Subcutaneous abdominal adipose tissue (tissue), 5 donors: ENCODE measurements around the gene NPFF.
A peak's percentile ranks its signal among the peaks of the same experiment; 100 is the strongest.

Source experiments
- H3K27ac ChIP-seq: one replicate; pipeline ENCODE4 v1.7.0; 2013; ENCODE audit warnings: low read depth, mild to moderate bottlenecking, inconsistent platforms, low read length, moderate library complexity
- H3K27me3 ChIP-seq, 5 donors: one replicate each; pipeline ENCODE4 v1.7.0; 2013; ENCODE audit warnings: low read length in 5 of 5, inconsistent platforms in 1 of 5; ENCODE audit not compliant: control insufficient read depth in 5 of 5, insufficient read depth in 4 of 5
- H3K36me3 ChIP-seq, 5 donors: one replicate each; pipeline ENCODE4 v1.7.0; 2013; ENCODE audit warnings: low read length in 5 of 5; ENCODE audit not compliant: control insufficient read depth in 5 of 5, insufficient read depth in 5 of 5
- H3K4me1 ChIP-seq, 5 donors: one replicate each; pipeline ENCODE4 v1.7.0; 2013; ENCODE audit warnings: low read length in 5 of 5, mild to moderate bottlenecking in 3 of 5, moderate library complexity in 1 of 5; ENCODE audit not compliant: control insufficient read depth in 5 of 5, insufficient read depth in 5 of 5
- H3K4me3 ChIP-seq, 5 donors: one replicate each; pipeline ENCODE4 v1.7.0; 2013; ENCODE audit warnings: low read length in 5 of 5, low read depth in 1 of 5
- H3K9ac ChIP-seq, 5 donors: one replicate each; pipeline ENCODE4 v1.7.0; 2013; ENCODE audit warnings: low read length in 5 of 5, mild to moderate bottlenecking in 4 of 5, moderate library complexity in 3 of 5
- H3K9me3 ChIP-seq, 5 donors: one replicate each; pipeline ENCODE4 v1.7.0; 2013; ENCODE audit warnings: low read length in 5 of 5; ENCODE audit not compliant: control insufficient read depth in 5 of 5
- donor health status: healthy.
- donor health status: healthy.
- donor health status: healthy.
- donor health status: healthy.
- donor health status: healthy.

Gene NPFF

GRCh38 chr12:53504004-53504920 is 3.0 kb downstream of the NPFF start:
- Histone ChIP-seq H3K4me1 (peaks cover 13 to 54% (median 49%) of the 10 kb centered on the region in 5 donors), H3K9me3 (no peaks in the 10 kb centered on the region), H3K27ac (no peak overlapping the region), H3K4me3 (no peak overlapping the region), H3K27me3 (no peaks in the 10 kb centered on the region), H3K9ac (peak overlapping the region in 2 of 5 donors; percentile 7 to 22), H3K36me3 (peaks cover 0 to 46% (median 38%) of the 10 kb centered on the region in 5 donors)

GRCh38 chr12:53502983-53503728 is 4.1 kb downstream of the NPFF start:
- Histone ChIP-seq H3K4me3 (peak overlapping the region in 1 of 5 donors; percentile 2), H3K27ac (peak overlapping the region; percentile 98), H3K9me3 (no peaks in the 10 kb centered on the region), H3K4me1 (peaks cover 13 to 56% (median 52%) of the 10 kb centered on the region in 5 donors), H3K36me3 (peaks cover 0 to 46% (median 38%) of the 10 kb centered on the region in 5 donors), H3K9ac (peak overlapping the region in 3 of 5 donors; percentile 20 to 43 (median 40)), H3K27me3 (no peaks in the 10 kb centered on the region)

- H3K27me3 ChIP-seq: no peaks in the 10 kb centered on the region
- peak overlapping the region; percentile 20 to 92 (median 46) for H3K9ac ChIP-seq
- peaks cover 13 to 56% (median 52%) of the 10 kb centered on the region in 5 donors for H3K4me1 ChIP-seq
- H3K9me3 ChIP-seq: no peaks in the 10 kb centered on the region
- peaks cover 0 to 41% (median 34%) of the 10 kb centered on the region in 5 donors for H3K36me3 ChIP-seq
- peak overlapping the region; percentile 98 for H3K27ac ChIP-seq
- peak overlapping the region; percentile 2 to 88 (median 81) for H3K4me3 ChIP-seq
Observed at GRCh38 chr12:53502331-53502730, 5.0 kb downstream of the NPFF start.

GRCh38 chr12:53501615-53502181 is 5.6 kb downstream of the NPFF start:
- no peaks in the 10 kb centered on the region for H3K27me3 ChIP-seq
- H3K4me3 ChIP-seq: peak overlapping the region; percentile 64 to 94 (median 84)
- H3K27ac ChIP-seq: peak overlapping the region; percentile 98
- H3K36me3 ChIP-seq: peaks cover 0 to 35% (median 28%) of the 10 kb centered on the region in 5 donors
- peak overlapping the region in 4 of 5 donors; percentile 84 to 94 (median 92) for H3K9ac ChIP-seq
- no peaks in the 10 kb centered on the region for H3K9me3 ChIP-seq
- H3K4me1 ChIP-seq: peaks cover 13 to 57% (median 52%) of the 10 kb centered on the region in 5 donors

- Histone ChIP-seq H3K27me3 (no peaks in the 10 kb centered on the region), H3K27ac (peak within 1 kb of the TSS; percentile 98), H3K4me3 (peak within 1 kb of the TSS; percentile 73 to 95 (median 84)), H3K9me3 (no peaks in the 10 kb centered on the region), H3K4me1 (peaks cover 13 to 62% (median 55%) of the 10 kb centered on the region in 5 donors), H3K9ac (peak within 1 kb of the TSS; percentile 92 to 94 (median 93)), H3K36me3 (peaks cover 0 to 28% (median 20%) of the 10 kb centered on the region in 5 donors)
Observed at GRCh38 chr12:53500776-53501614, 6.3 kb downstream of the NPFF start, which contains the start of gene TARBP2. TSS of gene TARBP2 (plus strand) at chr12:53501283. CDS start at chr12:53501409, 126 bp downstream.

- H3K9me3 ChIP-seq: no peaks in the 10 kb centered on the region
- H3K27ac ChIP-seq: peak overlapping the region; percentile 98
- no peaks in the 10 kb centered on the region for H3K27me3 ChIP-seq
- H3K4me1 ChIP-seq: peaks cover 13 to 60% (median 53%) of the 10 kb centered on the region in 5 donors
- peaks cover 0 to 20% (median 13%) of the 10 kb centered on the region in 5 donors for H3K36me3 ChIP-seq
- H3K9ac ChIP-seq: peak overlapping the region; percentile 92 to 94 (median 93)
- peak overlapping the region; percentile 73 to 95 (median 84) for H3K4me3 ChIP-seq
Observed at GRCh38 chr12:53500142-53500775, 7.0 kb downstream of the NPFF start.

GRCh38 chr12:53499266-53500141 is 7.8 kb downstream of the NPFF start, which contains the start of gene MAP3K12:
TSS of gene MAP3K12 (minus strand) at chr12:53499458. CDS start at chr12:53487391, 12,067 bp downstream.
- Histone ChIP-seq H3K27me3 (no peaks in the 10 kb centered on the region), H3K4me1 (peaks cover 13 to 57% (median 50%) of the 10 kb centered on the region in 5 donors), H3K36me3 (peaks cover 0 to 13% (median 8%) of the 10 kb centered on the region in 5 donors), H3K9ac (peak within 1 kb of the TSS; percentile 92 to 94 (median 93)), H3K27ac (peak within 1 kb of the TSS; percentile 98), H3K9me3 (no peaks in the 10 kb centered on the region), H3K4me3 (peak within 1 kb of the TSS; percentile 73 to 95 (median 84))

GRCh38 chr12:53498235-53498630 is 9.1 kb downstream of the NPFF start:
- no peak overlapping the region for H3K9ac ChIP-seq
- peaks cover 0 to 1% (median 0%) of the 10 kb centered on the region in 5 donors for H3K36me3 ChIP-seq
- H3K4me3 ChIP-seq: no peak overlapping the region
- H3K27me3 ChIP-seq: no peaks in the 10 kb centered on the region
- H3K27ac ChIP-seq: no peak overlapping the region
- H3K4me1 ChIP-seq: peaks cover 17 to 65% (median 54%) of the 10 kb centered on the region in 5 donors
- H3K9me3 ChIP-seq: no peaks in the 10 kb centered on the region
